WTC11 (cell line): Measurements from ENCODE around the gene SYT13. TPM values are rescaled to one million over a fixed set of nuclear protein-coding genes. Genes with fewer than 3 reads are reported as not detected.

ENCODE experiments used
- ATAC-seq: fragments of 200-7000 bp; cut with Tn5 transposase; 2 replicates; pipeline ENCODE4 v1.10.0; 2021; ENCODE audit warnings: mild to moderate bottlenecking, moderate library complexity
- CTCF ChIA-PET: fragments of 300-600 bp; sonication (Branson Sonifier 250); formaldehyde crosslinking; loops from one replicate; lab custom pipeline; 2021; ENCODE audit warnings: antibody characterized with exemption; lab: Charles Lee
- POLR2A ChIA-PET: fragments of 350-600 bp; sonication (Branson Sonifier 250); formaldehyde crosslinking; loops from one replicate; lab custom pipeline; 2021; ENCODE audit warnings: antibody characterized with exemption; lab: Charles Lee
- DNase-seq: peaks from one replicate; pipeline ENCODE4 v3.0.0; 2021; ENCODE audit warnings: low spot score
- H3K27ac Mint-ChIP-seq: 2 replicates; pipeline ENCODE4 v1.8.0; 2021; ENCODE audit warnings: mixed read lengths
- H3K27me3 Mint-ChIP-seq: 2 replicates; pipeline ENCODE4 v1.8.0; 2021; ENCODE audit warnings: low read depth, mild to moderate bottlenecking, moderate library complexity, mixed read lengths
- H3K36me3 Mint-ChIP-seq: 2 replicates; pipeline ENCODE4 v1.8.0; 2021; ENCODE audit warnings: mixed read lengths
- H3K4me1 Mint-ChIP-seq: 2 replicates; pipeline ENCODE4 v1.8.0; 2022; ENCODE audit warnings: mixed read lengths
- H3K4me3 Mint-ChIP-seq: 2 replicates; pipeline ENCODE4 v1.8.0; 2021; ENCODE audit warnings: mild to moderate bottlenecking, moderate library complexity, mixed read lengths
- H3K9me3 Mint-ChIP-seq: 2 replicates; pipeline ENCODE4 v1.8.0; 2021; ENCODE audit warnings: mixed read lengths
- CREB1 ChIP-seq: sonication (generic); formaldehyde crosslinking; IDR thresholded peaks from 2 replicates; pipeline ENCODE4 v1.8.0; 2023; ENCODE audit warnings: mild to moderate bottlenecking, missing genetic modification reagents
- CREM ChIP-seq: sonication (generic); formaldehyde crosslinking; IDR thresholded peaks from 2 replicates; pipeline ENCODE4 v1.8.1; 2022; ENCODE audit warnings: mild to moderate bottlenecking, missing genetic modification reagents, moderate library complexity
- ESRRA ChIP-seq: sonication (generic); formaldehyde crosslinking; IDR thresholded peaks from 2 replicates; pipeline ENCODE4 v1.8.1; 2022; ENCODE audit warnings: mild to moderate bottlenecking, missing genetic modification reagents, borderline replicate concordance
- ETV6 ChIP-seq: sonication (generic); formaldehyde crosslinking; IDR thresholded peaks from 2 replicates; pipeline ENCODE4 v1.8.1; 2022; ENCODE audit warnings: mild to moderate bottlenecking, missing genetic modification reagents
- GTF2I ChIP-seq: fragments of 250-450 bp; sonication (Bioruptor Pico); conservative IDR thresholded peaks from 2 replicates; pipeline ENCODE4 v1.4.0; 2021; ENCODE audit warnings: mild to moderate bottlenecking
- SOX15 ChIP-seq: fragments of 250-450 bp; sonication (Bioruptor Pico); IDR thresholded peaks from 2 replicates; pipeline ENCODE4 v1.9.0; 2021; ENCODE audit warnings: mild to moderate bottlenecking
- TEAD4 ChIP-seq: sonication (generic); formaldehyde crosslinking; IDR thresholded peaks from 2 replicates; pipeline ENCODE4 v1.8.0; 2022; ENCODE audit warnings: mild to moderate bottlenecking, missing genetic modification reagents
- ZBTB21 ChIP-seq: sonication (generic); formaldehyde crosslinking; IDR thresholded peaks from 2 replicates; pipeline ENCODE4 v1.8.1; 2023; ENCODE audit warnings: mild to moderate bottlenecking, missing genetic modification reagents, borderline replicate concordance
- ZNF121 ChIP-seq: sonication (generic); formaldehyde crosslinking; IDR thresholded peaks from 2 replicates; pipeline ENCODE4 v1.8.0; 2023; ENCODE audit warnings: missing genetic modification reagents
- ZNF219 ChIP-seq: sonication (generic); formaldehyde crosslinking; IDR thresholded peaks from 2 replicates; pipeline ENCODE4 v1.8.0; 2023; ENCODE audit warnings: missing genetic modification reagents, mild to moderate bottlenecking, borderline replicate concordance
- total RNA-seq: library from RNA; stranded (reverse); gene quantifications from 3 replicates; pipeline ENCODE4 v1.2.3, GENCODE V29; 2021
- TF ChIP-seq, protein P1 (sequence below): sonication (generic); formaldehyde crosslinking; IDR thresholded peaks from 2 replicates; pipeline ENCODE4 v1.8.1; 2022; ENCODE audit warnings: mild to moderate bottlenecking, moderate library complexity, missing genetic modification reagents
- TF ChIP-seq, protein P2 (sequence below): sonication (generic); formaldehyde crosslinking; IDR thresholded peaks from 2 replicates; pipeline ENCODE4 v1.8.0; 2022; ENCODE audit warnings: mild to moderate bottlenecking, missing genetic modification reagents
- TF ChIP-seq, protein P3 (sequence below): fragments of 200-600 bp; IDR thresholded peaks from 2 replicates; pipeline ENCODE4 v1.8.0; 2022; ENCODE audit warnings: antibody characterized with exemption
- TF ChIP-seq, protein P4 (sequence below): sonication (generic); formaldehyde crosslinking; IDR thresholded peaks from 2 replicates; pipeline ENCODE4 v1.8.0; 2022; ENCODE audit warnings: mild to moderate bottlenecking, missing genetic modification reagents
- TF ChIP-seq, protein P5 (sequence below): sonication (generic); formaldehyde crosslinking; IDR thresholded peaks from 2 replicates; pipeline ENCODE4 v1.8.1; 2023; ENCODE audit warnings: mild to moderate bottlenecking, missing genetic modification reagents
- TF ChIP-seq, protein P6 (sequence below): sonication (generic); formaldehyde crosslinking; IDR thresholded peaks from 2 replicates; pipeline ENCODE4 v1.8.0; 2022; ENCODE audit warnings: mild to moderate bottlenecking, missing genetic modification reagents

Gene SYT13
- total RNA-seq, 1 experiment from 2014 or later, result 10.8 TPM

DNA sequence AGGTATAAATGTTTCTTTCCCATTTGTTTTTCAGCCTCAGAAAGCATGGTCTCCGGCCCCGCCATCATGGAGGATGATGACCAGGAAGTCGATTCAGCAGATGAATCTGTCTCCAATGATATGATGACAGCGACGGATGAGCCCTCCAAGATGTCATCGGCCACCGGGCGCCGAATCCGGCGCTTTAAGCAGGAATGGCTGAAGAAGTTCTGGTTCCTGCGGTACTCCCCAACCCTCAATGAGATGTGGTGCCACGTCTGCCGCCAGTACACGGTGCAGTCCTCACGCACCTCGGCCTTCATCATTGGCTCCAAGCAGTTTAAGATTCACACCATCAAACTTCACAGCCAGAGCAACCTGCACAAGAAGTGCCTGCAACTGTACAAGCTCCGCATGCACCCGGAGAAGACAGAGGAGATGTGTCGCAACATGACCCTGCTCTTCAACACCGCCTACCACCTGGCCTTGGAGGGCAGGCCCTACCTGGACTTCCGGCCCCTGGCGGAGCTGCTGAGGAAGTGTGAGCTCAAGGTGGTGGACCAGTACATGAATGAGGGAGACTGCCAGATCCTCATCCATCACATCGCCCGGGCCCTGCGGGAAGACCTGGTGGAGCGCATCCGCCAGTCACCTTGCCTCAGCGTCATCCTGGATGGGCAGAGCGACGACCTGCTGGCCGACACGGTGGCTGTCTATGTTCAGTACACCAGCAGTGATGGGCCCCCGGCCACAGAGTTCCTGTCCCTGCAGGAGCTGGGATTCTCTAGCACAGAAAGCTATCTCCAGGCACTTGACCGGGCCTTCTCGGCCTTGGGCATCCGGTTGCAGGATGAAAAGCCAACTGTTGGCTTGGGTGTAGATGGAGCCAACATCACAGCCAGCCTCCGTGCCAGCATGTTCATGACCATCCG is 59.9 kb downstream of the SYT13 start:
- ATAC-seq, result no peak
- Mint-ChIP-seq H3K4me3 (no peak overlapping the region), H3K4me1 (no peaks in the 10 kb centered on the region), H3K27ac (no peak overlapping the region), H3K27me3 (no peaks in the 10 kb centered on the region), H3K9me3 (no peaks in the 10 kb centered on the region), H3K36me3 (peaks cover 23% of the 10 kb centered on the region)
- POLR2A ChIA-PET, result no interaction called here
- TF ChIP-seq, protein P1, sequence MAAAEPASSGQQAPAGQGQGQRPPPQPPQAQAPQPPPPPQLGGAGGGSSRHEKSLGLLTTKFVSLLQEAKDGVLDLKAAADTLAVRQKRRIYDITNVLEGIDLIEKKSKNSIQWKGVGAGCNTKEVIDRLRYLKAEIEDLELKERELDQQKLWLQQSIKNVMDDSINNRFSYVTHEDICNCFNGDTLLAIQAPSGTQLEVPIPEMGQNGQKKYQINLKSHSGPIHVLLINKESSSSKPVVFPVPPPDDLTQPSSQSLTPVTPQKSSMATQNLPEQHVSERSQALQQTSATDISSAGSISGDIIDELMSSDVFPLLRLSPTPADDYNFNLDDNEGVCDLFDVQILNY (CRISPR knock-in tag), result no peak
- TF ChIP-seq, protein P2, sequence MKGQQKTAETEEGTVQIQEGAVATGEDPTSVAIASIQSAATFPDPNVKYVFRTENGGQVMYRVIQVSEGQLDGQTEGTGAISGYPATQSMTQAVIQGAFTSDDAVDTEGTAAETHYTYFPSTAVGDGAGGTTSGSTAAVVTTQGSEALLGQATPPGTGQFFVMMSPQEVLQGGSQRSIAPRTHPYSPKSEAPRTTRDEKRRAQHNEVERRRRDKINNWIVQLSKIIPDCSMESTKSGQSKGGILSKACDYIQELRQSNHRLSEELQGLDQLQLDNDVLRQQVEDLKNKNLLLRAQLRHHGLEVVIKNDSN (CRISPR knock-in tag), result no peak
- TF ChIP-seq, protein P3, sequence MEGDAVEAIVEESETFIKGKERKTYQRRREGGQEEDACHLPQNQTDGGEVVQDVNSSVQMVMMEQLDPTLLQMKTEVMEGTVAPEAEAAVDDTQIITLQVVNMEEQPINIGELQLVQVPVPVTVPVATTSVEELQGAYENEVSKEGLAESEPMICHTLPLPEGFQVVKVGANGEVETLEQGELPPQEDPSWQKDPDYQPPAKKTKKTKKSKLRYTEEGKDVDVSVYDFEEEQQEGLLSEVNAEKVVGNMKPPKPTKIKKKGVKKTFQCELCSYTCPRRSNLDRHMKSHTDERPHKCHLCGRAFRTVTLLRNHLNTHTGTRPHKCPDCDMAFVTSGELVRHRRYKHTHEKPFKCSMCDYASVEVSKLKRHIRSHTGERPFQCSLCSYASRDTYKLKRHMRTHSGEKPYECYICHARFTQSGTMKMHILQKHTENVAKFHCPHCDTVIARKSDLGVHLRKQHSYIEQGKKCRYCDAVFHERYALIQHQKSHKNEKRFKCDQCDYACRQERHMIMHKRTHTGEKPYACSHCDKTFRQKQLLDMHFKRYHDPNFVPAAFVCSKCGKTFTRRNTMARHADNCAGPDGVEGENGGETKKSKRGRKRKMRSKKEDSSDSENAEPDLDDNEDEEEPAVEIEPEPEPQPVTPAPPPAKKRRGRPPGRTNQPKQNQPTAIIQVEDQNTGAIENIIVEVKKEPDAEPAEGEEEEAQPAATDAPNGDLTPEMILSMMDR, result no peak
- TF ChIP-seq, protein P4, sequence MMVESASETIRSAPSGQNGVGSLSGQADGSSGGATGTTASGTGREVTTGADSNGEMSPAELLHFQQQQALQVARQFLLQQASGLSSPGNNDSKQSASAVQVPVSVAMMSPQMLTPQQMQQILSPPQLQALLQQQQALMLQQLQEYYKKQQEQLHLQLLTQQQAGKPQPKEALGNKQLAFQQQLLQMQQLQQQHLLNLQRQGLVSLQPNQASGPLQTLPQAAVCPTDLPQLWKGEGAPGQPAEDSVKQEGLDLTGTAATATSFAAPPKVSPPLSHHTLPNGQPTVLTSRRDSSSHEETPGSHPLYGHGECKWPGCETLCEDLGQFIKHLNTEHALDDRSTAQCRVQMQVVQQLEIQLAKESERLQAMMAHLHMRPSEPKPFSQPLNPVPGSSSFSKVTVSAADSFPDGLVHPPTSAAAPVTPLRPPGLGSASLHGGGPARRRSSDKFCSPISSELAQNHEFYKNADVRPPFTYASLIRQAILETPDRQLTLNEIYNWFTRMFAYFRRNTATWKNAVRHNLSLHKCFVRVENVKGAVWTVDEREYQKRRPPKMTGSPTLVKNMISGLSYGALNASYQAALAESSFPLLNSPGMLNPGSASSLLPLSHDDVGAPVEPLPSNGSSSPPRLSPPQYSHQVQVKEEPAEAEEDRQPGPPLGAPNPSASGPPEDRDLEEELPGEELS (CRISPR knock-in tag), result no peak
- no peak for DNase-seq
- CTCF ChIA-PET, result interaction anchor here (1.9 to 2.4 kb wide), 2 partner anchors 13 to 116 kb away, joined by 10 to 12 read pairs; no protein-coding TSS in a partner anchor

DNA sequence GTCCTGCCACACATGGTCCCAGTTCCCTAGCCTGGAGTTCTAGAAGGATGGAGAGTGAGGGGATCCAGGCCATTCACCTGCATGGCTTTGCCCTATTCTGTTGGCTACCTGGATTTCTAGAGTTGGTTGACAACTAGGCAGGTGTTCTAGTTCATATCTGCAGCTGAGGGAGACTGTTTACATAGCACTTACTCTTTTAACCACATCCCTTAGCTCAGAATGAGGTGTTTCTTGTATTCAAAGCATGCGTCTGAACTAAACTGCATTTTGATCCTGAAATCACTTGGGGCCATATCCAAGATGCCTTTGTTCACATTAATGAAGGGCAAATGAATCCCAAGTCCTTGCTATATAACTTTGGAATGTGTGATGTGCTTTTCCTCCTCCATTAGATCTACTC is 60.9 kb downstream of the SYT13 start:
- ATAC-seq (no peak), DNase-seq (no peak)
- no peaks in the 10 kb centered on the region for H3K27me3 Mint-ChIP-seq
- TF ChIP-seq SOX15 (CRISPR knock-in tag) (no peak), ZNF121 (no peak), ZNF219 (CRISPR knock-in tag) (no peak), ETV6 (no peak), TEAD4 (CRISPR knock-in tag) (no peak), GTF2I (CRISPR knock-in tag) (no peak), CREM (CRISPR knock-in tag) (no peak), CREB1 (CRISPR knock-in tag) (no peak), ZBTB21 (CRISPR knock-in tag) (no peak), ESRRA (CRISPR knock-in tag) (no peak)
- TF ChIP-seq, protein P4 (CRISPR knock-in tag), result no peak
- TF ChIP-seq, protein P5, sequence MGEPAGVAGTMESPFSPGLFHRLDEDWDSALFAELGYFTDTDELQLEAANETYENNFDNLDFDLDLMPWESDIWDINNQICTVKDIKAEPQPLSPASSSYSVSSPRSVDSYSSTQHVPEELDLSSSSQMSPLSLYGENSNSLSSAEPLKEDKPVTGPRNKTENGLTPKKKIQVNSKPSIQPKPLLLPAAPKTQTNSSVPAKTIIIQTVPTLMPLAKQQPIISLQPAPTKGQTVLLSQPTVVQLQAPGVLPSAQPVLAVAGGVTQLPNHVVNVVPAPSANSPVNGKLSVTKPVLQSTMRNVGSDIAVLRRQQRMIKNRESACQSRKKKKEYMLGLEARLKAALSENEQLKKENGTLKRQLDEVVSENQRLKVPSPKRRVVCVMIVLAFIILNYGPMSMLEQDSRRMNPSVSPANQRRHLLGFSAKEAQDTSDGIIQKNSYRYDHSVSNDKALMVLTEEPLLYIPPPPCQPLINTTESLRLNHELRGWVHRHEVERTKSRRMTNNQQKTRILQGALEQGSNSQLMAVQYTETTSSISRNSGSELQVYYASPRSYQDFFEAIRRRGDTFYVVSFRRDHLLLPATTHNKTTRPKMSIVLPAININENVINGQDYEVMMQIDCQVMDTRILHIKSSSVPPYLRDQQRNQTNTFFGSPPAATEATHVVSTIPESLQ, result no peak
- TF ChIP-seq, protein P6, sequence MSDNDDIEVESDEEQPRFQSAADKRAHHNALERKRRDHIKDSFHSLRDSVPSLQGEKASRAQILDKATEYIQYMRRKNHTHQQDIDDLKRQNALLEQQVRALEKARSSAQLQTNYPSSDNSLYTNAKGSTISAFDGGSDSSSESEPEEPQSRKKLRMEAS (CRISPR knock-in tag), result no peak
- TF ChIP-seq, protein P2 (CRISPR knock-in tag), result no peak
- CTCF ChIA-PET, result interaction anchor here (1.7 kb wide), 1 partner anchor 8 kb away, joined by 5 read pairs; no protein-coding TSS in a partner anchor
- no peaks in the 10 kb centered on the region for H3K4me1 Mint-ChIP-seq
- no peak overlapping the region for H3K4me3 Mint-ChIP-seq
- no peaks in the 10 kb centered on the region for H3K9me3 Mint-ChIP-seq
- H3K36me3 Mint-ChIP-seq, result peaks cover 23% of the 10 kb centered on the region
- POLR2A ChIA-PET, result no interaction called here
- H3K27ac Mint-ChIP-seq, result no peak overlapping the region
